ENCODE data around the gene BCAS3.
"Not testable (repeated sequence)": the region's sequence is repeated elsewhere in the genome, so short reads cannot be mapped to it uniquely, and the experiment has no call there.

The BCAS3 gene

DNA sequence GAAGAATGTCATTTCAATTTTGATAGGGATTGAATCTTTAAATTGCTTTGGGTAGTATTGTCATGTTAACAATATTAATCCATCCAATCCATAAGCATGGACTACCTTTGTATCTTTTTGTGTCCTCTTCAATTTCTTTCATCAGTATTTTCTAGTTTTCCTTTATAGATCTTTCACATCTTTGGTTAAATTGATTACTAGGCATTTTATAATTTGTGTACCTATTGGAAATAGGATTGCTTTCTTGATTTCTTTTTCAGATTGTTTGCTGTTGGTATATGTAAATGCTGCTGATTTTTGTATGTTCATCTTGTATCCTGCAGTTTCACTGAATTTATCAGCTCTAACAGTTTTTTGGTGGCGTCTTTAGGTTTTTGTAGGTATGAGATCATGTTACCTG, 24.1 kb upstream of the BCAS3 start:
- DNase-seq (ENCODE audit: low read depth) = no peak
- TF ChIP-seq, protein P1, sequence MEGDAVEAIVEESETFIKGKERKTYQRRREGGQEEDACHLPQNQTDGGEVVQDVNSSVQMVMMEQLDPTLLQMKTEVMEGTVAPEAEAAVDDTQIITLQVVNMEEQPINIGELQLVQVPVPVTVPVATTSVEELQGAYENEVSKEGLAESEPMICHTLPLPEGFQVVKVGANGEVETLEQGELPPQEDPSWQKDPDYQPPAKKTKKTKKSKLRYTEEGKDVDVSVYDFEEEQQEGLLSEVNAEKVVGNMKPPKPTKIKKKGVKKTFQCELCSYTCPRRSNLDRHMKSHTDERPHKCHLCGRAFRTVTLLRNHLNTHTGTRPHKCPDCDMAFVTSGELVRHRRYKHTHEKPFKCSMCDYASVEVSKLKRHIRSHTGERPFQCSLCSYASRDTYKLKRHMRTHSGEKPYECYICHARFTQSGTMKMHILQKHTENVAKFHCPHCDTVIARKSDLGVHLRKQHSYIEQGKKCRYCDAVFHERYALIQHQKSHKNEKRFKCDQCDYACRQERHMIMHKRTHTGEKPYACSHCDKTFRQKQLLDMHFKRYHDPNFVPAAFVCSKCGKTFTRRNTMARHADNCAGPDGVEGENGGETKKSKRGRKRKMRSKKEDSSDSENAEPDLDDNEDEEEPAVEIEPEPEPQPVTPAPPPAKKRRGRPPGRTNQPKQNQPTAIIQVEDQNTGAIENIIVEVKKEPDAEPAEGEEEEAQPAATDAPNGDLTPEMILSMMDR (conservative IDR thresholded peaks at IDR 0.05; ENCODE audit: low read depth, low read length) = no peak
- no peak overlapping the region for H3K4me3 ChIP-seq (ENCODE audit: low read length)

DNA sequence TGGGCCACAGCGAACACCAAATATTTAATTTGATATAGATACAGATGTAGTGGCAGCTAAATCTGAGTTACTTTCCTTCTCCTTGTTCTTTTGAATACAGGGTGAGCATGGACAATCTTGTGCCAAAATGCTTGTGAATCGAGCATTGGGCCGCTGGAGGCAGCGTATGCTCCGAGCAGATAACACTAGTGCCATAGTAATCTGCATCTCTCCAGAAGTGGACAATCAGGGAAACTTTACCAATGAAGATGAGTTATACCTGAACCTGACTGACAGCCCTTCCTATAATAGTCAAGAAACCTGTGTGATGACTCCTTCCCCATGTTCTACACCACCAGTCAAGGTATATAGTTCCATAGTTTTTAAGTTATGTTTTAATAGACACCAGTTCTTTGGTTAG, 21.2 kb upstream of the BCAS3 start:
- TF ChIP-seq, protein P1 (conservative IDR thresholded peaks at IDR 0.05; ENCODE audit: low read depth, low read length) = no peak
- H3K4me3 ChIP-seq (ENCODE audit: low read length) = no peak overlapping the region
- no peak for DNase-seq (ENCODE audit: low read depth)

DNA sequence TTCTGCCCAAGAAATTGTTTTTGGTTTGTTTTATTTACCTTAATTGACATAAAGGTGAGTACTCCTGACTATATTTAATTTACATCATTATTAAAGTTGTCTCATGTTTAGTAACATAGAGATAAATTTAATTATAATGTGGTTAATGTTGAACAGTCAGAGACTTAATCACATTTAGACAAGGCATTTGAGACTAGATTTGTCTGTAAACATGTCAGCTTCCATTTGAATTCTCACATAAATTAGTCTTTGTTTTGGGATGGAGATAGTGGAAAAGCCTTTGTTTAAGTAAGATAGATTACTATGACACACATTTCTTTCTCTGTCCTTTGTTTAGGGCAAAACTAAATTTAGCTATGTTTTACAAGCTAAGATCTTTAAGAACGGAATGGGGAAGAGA, 18.5 kb upstream of the BCAS3 start:
- TF ChIP-seq, protein P1 (conservative IDR thresholded peaks at IDR 0.05; ENCODE audit: low read depth, low read length) = no peak
- H3K4me3 ChIP-seq (ENCODE audit: low read length) = no peak overlapping the region
- DNase-seq (ENCODE audit: low read depth) = no peak

DNA sequence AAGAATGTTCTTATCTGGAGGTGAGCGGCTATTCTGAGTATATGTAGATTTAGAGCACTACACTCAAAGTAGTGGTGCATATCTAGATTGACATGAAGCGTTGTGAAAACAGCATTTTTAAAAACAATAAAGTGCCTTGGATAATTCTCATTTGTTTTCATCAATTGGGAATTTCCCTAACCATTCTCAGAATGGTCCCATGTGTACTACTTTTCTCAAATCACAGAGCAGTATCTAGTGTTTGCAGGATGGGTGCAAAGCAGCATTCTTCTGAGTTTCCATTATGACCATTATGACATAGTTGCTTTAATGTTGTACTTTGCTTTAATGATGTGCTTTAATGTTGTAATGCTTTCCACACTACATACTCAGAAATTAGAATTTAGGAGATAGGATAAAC, 16.2 kb upstream of the BCAS3 start:
- H3K4me3 ChIP-seq (ENCODE audit: low read length) = no peak overlapping the region
- DNase-seq (ENCODE audit: low read depth) = no peak

DNA sequence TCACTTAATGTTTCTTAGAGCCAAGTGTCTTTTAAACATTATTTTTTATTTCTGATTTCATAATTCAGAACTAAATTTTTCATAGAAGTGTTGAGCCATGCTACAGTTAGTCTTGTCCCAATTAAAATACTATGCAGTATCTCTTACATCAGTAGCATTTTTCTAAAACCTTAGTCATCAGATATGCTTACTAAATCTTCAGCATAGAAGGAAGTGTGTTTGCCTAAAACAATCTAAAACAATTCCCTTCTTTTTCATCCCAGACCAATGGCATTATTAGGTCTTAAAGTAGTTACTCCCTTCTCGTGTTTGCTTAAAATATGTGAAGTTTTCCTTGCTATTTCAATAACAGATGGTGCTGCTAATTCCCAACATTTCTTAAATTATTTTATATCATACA, 13.6 kb upstream of the BCAS3 start:
- DNase-seq (ENCODE audit: low read depth) = no peak
- no peak overlapping the region for H3K4me3 ChIP-seq (ENCODE audit: low read length)
- TF ChIP-seq, protein P1 (conservative IDR thresholded peaks at IDR 0.05; ENCODE audit: low read depth, low read length) = no peak

More for the DNA sequence above, 16.2 kb upstream of the BCAS3 start:
- TF ChIP-seq, protein P1 (conservative IDR thresholded peaks at IDR 0.05; ENCODE audit: low read depth, low read length) = no peak

DNA sequence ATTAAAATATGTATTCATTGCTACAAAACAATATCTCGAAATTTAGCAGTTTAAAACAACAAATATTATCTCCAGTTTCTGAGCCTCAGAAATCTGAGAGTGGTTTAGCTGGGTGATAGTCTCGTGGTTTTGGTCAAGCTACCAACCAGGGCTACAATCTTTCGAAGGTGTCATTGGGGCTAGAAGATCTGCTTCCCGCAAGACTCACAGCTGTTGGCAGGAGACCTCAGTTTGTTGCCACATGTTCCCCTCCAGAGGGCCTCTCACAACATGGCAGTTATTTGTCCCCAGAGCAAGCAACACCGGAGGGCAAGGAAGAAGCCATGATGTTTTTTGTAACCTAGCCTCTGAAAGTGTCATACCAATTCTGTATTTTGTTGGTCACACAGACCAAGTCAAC, 12.0 kb upstream of the BCAS3 start:
- TF ChIP-seq, protein P1 (conservative IDR thresholded peaks at IDR 0.05; ENCODE audit: low read depth, low read length) = no peak
- no peak overlapping the region for H3K4me3 ChIP-seq (ENCODE audit: low read length)
- no peak for DNase-seq (ENCODE audit: low read depth)

DNA sequence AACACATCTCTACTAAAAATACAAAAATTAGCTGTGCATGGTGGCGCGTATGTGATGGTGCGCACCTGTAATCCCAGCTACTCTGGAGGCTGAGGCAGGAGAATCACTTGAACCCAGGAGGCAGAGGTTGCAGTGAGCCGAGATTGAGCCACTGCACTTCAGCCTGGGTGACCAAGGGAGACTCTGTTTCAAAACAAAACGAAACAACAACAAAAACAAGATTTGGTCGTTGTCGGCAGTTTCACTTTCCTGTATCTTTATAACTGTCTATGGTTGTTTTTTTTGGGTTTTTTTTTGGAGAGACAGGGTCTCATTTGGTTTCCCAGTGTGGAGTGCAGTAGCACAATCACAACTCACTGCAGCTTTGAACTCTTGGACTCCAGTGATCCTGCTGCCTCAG, 8.9 kb upstream of the BCAS3 start:
- not testable (repeated sequence) for DNase-seq (ENCODE audit: low read depth); H3K4me3 ChIP-seq (ENCODE audit: low read length)

DNA sequence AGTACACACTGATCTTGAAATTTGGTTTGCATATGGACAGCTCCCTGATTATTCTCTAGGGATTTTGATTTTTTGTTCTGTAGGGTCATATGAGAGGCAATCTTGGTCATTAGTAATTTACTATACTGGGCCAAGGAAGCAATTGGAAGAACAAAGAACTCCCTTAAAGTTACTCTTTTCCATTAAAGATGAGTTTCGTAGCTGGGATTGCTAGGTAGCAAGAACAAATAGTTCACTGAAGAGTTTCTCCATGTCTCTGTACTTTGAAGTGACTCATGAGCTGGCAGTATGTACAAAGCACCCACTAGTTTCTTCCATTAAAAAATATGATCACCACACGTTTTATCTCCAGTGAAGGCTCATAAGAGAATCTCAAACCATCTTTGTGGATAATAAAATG, 6.2 kb upstream of the BCAS3 start:
- no peak for DNase-seq (ENCODE audit: low read depth)
- TF ChIP-seq, protein P1 (conservative IDR thresholded peaks at IDR 0.05; ENCODE audit: low read depth, low read length) = no peak
- H3K4me3 ChIP-seq (ENCODE audit: low read length) = no peak overlapping the region

DNA sequence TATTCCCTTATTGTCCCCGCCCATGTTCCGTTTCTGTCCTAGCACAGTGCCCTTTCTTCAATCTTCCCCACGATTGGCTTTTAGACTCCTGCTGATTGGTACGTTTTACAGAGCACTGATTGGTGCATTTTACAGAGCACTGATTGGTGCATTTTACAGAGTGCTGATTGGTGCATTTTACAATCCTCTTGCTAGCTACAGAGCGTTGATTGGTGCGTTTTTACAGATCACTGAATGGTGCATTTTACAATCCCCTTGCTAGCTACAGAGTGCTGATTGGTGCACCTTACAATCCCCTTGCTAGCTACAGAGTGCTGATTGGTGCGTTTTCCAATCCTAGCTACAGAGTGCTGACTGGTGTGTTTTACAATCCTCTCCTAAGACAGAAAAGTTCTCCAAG, 3.0 kb upstream of the BCAS3 start:
- not testable (repeated sequence) for H3K4me3 ChIP-seq (ENCODE audit: low read length); DNase-seq (ENCODE audit: low read depth)
